ENCODE results near the gene CAPN10.

Gene CAPN10

DNA sequence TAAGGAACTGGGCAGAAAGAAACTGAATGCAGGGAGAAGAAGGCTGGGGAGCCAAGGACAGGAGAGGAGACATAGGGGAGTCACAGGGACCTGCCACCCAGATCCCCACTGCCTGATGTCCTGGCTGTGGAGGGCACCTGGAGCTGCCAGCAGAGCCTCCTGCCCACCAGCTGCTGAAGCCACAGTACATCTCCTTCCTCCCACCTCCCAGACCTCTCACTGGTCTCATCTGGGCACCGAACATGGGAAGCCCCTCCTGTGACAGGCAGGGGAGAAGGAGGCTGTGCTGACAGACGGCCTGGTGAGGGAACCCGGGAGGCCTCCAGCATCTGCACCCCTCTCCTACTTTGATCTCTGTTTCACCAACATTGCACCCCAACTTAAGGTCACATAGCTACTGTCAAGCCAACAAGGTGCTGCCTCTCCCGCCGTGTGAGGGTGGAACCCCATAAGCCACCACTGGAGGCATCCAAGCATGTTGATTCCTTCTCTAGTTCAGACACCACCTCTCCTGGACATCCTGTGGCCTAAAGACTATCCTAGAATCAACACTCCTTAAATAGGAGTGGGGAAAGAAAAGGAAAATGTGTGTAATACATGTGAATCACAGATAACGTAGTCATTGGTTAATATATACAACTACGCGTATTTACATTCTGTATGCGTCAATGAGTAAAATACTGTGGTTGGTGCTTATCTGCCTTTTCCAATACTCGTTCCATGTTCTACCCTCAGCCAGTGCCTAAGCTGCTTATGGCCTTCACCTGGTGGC lies 21.8 kb upstream of the CAPN10 start:
- peak; percentile 45 for DNase-seq

- DNase-seq: peak; percentile 95
Measured at GRCh38 chr2:240565333-240566202, 21.0 kb upstream of the CAPN10 start.

DNA sequence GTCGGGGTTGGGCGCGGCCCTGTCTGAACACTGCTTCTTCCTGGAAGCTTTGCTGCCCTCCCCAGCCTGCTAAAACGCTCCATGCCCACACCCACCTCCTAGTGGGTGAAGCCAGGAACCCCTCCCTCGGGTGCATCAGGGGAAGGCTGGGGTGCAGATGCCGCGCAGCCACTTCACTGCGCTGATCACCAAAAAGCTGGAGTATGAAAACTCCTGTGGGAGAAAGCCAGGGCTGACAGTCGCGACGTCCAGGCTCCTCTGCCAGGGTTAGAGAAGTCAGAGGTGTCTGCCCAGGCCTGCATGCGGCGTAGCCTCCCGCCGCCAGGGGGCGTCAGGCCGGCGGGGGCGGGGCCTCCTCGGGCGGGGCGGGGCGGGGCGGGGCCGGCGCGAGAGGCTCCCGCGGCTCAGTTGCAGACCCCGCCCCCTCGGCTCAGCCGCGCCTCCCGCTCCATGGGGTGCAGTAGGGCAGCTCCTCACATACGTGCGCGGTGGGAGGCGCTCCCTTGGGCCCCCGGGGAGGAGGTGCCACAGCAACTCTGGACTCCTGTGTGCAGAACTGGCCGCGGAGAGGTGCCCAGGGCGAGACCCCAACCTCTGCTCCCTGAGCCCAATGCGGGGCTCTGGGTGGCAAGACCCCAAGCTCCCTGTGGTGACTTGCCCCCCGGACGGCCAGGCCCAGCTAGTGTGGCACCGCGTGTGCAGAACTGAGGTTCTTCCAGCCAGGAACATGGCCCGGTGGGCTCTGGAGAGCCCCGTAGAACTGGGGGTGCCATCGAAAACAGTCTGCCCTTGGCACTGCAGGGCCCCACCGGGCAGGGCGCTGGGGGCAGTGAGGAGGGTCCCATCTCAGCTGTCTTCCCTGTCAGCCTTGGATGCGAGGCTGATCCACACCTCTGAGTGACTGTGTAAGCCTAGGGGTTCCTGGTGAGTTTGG lies 20.1 kb upstream of the CAPN10 start:
- DNase-seq: peak; percentile 92

DNA sequence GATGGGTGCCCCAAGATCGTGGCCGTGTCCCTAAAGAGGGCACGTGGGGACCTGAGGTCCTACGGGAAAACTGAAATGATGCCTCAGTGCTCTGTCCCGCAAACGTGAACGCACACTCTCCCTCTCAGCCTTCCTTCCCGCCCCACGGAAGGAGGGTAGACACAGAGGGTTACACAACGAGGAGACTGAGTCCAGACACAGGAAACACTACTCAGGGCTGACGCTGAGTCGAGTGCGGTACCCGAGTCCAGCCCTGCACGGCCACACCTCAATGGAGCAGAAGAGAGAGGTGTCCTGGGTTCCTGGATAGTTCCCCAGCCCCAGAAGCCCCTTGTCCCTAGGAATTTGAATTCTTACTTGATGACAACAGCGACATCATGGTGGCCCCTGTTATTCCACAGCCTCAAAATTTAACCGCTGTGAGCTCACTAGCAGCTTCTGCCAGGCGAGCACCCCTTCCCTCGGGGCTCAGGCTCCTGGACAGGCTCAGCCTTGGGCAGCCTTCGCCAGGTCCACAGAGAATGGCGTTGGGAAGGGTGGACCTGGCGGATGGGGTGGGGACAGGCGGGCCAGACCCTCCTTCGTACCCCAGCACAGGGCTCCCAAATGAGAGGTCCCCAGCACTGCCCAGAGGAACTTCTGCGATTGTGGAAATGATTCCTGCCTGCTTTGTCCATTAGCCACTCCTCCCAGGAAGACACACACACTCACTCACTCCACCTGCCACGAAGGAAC lies 19.2 kb upstream of the CAPN10 start:
- DNase-seq: peak; percentile 59

GRCh38 chr2:240567872-240568677 lies 18.5 kb upstream of the CAPN10 start, which contains the start of gene RNPEPL1:
TSS of gene RNPEPL1 (plus strand) at chr2:240568484. CDS start at chr2:240568587, 103 bp downstream.
- peak; percentile 77 for DNase-seq

DNA sequence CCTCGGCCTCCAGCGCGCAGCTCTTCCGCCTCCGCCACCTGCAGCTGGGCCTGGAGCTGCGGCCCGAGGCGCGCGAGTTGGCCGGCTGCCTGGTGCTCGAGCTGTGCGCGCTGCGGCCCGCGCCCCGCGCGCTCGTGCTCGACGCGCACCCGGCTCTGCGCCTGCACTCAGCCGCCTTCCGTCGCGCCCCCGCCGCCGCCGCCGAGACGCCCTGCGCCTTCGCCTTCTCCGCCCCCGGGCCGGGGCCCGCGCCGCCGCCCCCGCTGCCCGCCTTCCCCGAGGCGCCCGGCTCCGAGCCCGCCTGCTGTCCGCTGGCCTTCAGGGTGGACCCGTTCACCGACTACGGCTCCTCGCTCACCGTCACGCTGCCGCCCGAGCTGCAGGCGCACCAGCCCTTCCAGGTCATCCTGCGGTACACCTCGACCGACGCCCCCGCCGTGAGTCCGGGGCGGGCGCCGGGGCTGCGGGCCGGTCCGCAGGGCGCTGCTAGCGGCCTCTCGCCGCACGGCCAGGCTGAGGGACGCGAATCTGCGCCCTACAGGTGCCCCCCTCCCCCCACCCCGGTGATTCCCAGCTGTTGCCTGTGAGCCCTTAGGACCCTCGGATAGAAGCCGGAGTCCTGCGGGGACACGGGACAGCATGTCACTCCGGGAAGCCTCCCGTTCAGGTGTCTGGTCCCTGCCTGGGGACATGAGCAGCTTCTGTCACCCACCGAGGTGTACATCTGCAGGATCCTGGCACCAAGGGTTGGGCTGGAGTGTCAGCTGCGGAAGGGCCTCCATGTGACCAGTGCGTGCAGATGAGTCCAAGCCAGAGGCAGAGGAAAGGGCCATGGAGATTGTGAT lies 17.6 kb upstream of the CAPN10 start:
- DNase-seq: peak; percentile 81

DNA sequence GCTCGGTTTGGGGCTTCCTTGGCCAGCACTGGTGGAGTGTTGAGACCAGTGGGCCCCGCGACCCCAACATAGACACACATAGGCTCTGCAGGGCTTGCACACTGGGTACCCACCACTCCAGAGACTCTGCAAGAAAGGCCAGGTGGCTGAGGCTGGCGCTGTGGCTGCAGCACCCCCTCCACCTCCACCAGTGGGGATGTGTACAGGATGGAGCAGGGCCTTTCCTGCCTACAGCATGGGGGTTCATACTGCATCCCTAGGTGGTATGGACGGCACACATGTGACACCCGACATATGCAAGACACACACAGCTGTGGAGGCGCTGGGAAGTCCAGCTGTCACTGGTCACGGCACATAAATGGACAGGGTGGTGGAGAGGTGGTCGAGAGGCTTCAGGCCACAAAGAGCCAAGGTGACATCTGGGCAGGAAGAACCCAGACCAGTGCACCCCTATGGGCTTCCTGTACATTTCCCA lies 17.0 kb upstream of the CAPN10 start:
- DNase-seq: no peak

GRCh38 chr2:240569998-240570530 lies 16.5 kb upstream of the CAPN10 start:
- DNase-seq: no peak

- DNase-seq: no peak
Measured at GRCh38 chr2:240570531-240571313, 15.8 kb upstream of the CAPN10 start.

DNA sequence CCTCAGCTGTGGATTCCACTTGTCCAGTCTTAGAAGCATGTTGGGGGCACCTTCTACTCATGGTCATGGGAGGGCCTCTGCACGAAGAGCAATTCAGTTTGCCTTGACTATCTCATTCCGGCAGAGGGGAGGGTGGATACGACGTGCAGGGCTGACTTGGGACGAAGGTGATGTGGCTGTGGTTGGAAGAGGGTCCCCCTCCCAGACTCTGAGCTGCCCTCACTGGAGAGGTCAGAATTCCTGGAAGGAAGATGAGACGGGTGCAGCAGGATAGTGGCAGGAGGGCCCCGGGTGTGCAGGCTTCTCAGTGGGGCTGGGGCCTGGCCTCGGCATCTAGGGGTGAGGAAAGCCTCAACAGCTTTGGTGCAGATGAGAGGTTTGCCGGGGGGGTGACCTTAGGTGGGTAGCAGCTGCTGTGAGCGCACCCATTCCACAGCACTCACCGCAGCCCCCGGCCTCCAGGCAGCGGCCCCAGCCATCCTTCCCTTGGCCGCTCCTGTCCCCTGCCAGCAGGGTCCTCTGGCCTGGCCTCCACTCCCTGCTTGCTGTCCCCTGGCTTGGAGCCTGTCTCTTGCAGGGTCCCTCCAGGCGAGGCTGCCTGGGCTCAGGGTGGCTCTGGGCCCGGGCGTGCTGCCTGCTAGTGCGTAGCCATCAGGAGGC lies 15.1 kb upstream of the CAPN10 start:
- DNase-seq: no peak

DNA sequence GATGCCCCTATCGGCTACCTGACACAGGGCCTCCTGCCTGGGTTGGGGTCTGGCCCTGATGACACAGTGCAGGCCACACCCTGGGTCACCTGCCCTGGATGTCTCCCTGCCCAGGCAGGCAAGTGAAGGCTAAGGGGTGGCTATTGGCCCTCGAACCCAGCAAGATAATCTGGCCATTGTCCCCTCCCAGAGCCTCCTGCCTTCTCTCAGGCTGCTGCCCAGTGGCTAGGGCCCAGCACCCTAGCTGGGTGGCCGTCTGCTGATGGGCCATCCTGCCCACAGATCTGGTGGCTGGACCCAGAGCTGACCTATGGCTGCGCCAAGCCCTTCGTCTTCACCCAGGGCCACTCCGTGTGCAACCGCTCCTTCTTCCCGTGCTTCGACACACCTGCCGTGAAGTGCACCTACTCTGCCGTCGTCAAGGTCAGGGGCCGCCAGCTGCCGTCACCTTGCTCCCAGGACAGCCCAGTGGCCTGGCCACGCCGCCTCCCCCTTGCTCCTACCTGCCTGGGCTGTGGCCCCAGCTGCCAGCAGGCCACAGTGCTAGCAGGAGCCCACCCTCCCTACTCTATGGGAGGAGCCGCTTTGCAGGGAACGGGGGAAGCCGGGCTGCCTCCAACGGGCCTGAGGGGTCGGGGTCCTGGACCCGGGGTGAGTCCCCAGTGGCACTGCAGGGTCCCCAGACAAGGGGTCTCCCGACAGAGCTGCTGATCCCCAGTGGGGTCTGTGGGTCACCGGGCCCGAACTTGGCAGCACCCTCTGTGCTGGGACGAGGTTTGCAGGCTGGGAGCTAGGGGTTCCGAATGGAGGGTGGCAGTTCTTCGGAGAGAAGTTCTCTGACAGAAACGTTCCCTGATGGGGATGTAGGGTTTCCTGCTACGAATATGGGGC lies 14.1 kb upstream of the CAPN10 start:
- no peak for DNase-seq

DNA sequence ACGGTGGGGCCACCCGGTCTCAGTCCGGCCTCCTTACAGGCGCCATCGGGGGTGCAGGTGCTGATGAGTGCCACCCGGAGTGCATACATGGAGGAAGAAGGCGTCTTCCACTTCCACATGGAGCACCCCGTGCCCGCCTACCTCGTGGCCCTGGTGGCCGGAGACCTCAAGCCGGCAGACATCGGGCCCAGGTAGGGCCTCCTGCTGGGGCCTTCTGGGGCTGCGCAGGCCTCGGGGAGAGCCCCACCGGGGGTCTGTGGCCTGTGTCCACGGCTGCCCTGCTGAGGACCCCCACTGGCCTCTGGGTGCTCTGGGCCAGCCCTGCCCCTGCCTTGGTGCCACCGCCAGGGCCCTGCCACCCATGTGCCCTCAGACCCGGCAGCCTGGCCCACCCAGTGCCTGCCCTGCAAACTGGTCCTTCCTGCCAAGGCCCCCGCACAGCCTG lies 13.4 kb upstream of the CAPN10 start:
- DNase-seq: no peak

DNA sequence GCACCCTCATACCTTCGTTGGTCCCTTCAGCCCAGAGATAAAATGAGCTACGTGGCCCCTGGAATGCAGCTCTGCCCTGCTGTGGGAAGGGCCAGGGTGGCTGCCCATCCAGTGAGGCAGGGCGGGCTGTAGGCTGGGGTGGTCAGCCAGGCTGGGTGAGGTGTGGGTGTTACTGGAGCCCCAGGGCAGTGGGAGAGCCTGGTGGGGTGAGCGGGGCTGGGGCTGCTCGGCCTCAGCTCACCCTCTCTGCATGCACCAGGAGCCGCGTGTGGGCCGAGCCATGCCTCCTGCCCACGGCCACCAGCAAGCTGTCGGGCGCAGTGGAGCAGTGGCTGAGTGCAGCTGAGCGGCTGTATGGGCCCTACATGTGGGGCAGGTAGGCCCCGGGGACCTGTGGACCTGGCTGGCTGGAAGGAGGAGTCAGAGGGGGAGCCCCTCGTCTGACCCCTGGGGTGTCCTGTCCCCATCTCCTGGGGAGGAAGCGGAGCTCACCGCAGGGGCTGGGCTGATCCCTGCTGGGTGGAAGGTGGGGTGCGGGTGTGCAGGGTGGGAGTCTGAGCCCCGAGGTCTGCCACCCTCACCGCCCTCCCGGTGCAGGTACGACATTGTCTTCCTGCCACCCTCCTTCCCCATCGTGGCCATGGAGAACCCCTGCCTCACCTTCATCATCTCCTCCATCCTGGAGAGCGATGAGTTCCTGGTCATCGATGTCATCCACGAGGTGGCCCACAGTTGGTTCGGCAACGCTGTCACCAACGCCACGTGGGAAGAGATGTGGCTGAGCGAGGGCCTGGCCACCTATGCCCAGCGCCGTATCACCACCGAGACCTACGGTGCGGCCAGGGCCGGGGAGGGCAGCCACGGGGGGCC lies 12.8 kb upstream of the CAPN10 start:
- no peak for DNase-seq

- DNase-seq: no peak
Measured at GRCh38 chr2:240574386-240575100, 12.0 kb upstream of the CAPN10 start.

Data from DMS53 (cell line).